Measurements from ENCODE around the gene TMA7B. TPM values are rescaled to one million over a fixed set of nuclear protein-coding genes. Genes with fewer than 3 reads are reported as not detected.

The TMA7B gene
- total RNA-seq, 2 experiments from 2014 or later, result 5.7 to 6.5 TPM

GRCh38 chr22:40010746-40011145, 50.5 kb downstream of the TMA7B start:
- ChIA-PET POLR2A (interaction anchor here (1.3 to 2.4 kb wide), 4 partner anchors 14 to 68 kb away, joined by 3 to 14 read pairs (median 6); partner anchors contain the start of gene FAM83F), CTCF (interaction anchor here (1.3 kb wide), 1 partner anchor 14 kb away, joined by 4 read pairs; no protein-coding TSS in a partner anchor)
- peaks cover 11% of the 10 kb centered on the region for H3K4me1 Mint-ChIP-seq (ENCODE audit: low read depth)
- H3K27me3 ChIP-seq (ENCODE audit: control insufficient read depth in 1 of 2, insufficient read depth in 2 of 2, low read length in 2 of 2), result peaks cover 0 to 2% of the 10 kb centered on the region in 2 experiments
- TF ChIP-seq, protein P1, sequence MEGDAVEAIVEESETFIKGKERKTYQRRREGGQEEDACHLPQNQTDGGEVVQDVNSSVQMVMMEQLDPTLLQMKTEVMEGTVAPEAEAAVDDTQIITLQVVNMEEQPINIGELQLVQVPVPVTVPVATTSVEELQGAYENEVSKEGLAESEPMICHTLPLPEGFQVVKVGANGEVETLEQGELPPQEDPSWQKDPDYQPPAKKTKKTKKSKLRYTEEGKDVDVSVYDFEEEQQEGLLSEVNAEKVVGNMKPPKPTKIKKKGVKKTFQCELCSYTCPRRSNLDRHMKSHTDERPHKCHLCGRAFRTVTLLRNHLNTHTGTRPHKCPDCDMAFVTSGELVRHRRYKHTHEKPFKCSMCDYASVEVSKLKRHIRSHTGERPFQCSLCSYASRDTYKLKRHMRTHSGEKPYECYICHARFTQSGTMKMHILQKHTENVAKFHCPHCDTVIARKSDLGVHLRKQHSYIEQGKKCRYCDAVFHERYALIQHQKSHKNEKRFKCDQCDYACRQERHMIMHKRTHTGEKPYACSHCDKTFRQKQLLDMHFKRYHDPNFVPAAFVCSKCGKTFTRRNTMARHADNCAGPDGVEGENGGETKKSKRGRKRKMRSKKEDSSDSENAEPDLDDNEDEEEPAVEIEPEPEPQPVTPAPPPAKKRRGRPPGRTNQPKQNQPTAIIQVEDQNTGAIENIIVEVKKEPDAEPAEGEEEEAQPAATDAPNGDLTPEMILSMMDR (IDR thresholded peaks at IDR 0.05), result no peak
- no peaks in the 10 kb centered on the region for H3K36me3 ChIP-seq (ENCODE audit: insufficient read depth, low read length)
- no peaks in the 10 kb centered on the region for H3K36me3 Mint-ChIP-seq (ENCODE audit: low read depth)
- H3K9me3 ChIP-seq (ENCODE audit: control insufficient read depth in 1 of 2, insufficient read depth in 1 of 2, low read length in 2 of 2), result no peaks in the 10 kb centered on the region
- DNase-seq (no peak), ATAC-seq (ENCODE audit: poor library complexity) (no peak)
- H3K4me1 ChIP-seq (ENCODE audit: insufficient read depth, low read length), result peaks cover 13% of the 10 kb centered on the region
- no peak overlapping the region for H3K27ac Mint-ChIP-seq
- H3K4me3 Mint-ChIP-seq, result no peak overlapping the region
- H3K4me3 ChIP-seq (ENCODE audit: low read length), result no peak overlapping the region
- intact Hi-C loops (cut with DNase I, micrococcal nuclease), result no loop called here
- peaks cover 11% of the 10 kb centered on the region for H3K27me3 Mint-ChIP-seq
- H3K9me3 Mint-ChIP-seq, result no peaks in the 10 kb centered on the region
- no peak overlapping the region for H3K27ac ChIP-seq (ENCODE audit: low read depth in 1 of 2, low read length in 2 of 2)

Other genes with a start within 250 kb of the TMA7B start
- under 1 TPM in 1 of 2 experiments, not detected in 1; 0.47 TPM for gene ENTHD1, start 66.6 kb upstream of the TMA7B start, total RNA-seq
- gene GRAP2, start 59.3 kb upstream of the TMA7B start, total RNA-seq, result 10 to 100 TPM; 65.3 to 75.6 TPM
- gene FAM83F, start 34.6 kb downstream of the TMA7B start, total RNA-seq, result 1 to 10 TPM; 5.2 to 6.8 TPM
- 100 to 1,000 TPM; 110 to 111 TPM for gene TNRC6B, start 217.5 kb downstream of the TMA7B start, total RNA-seq

All from CD4-positive, alpha-beta T cell (primary cell).